ENCODE data around the gene DGKB.

The DGKB gene

DNA sequence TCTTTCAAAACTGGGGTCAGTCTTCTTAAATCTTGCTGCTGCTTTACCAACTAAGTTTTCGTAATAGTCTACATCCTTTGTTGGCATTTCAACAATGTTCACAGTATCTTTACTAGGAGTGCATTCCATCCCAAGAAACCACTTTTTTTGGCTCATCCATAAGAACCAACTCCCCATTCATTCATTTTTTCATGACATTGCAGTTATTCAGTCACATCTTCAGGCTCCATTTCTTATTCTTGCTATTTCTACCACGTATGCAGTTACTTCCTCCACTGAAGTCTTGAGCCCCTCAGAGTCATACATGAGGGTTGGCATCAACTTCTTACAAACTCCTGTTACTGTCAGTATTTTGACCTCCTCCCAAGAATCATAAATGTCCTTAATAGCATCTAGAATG, 392.3 kb downstream of the DGKB start:
- H3K4me3 ChIP-seq (ENCODE audit: low read depth, low read length) = no peak overlapping the region
- TF ChIP-seq, protein P1, sequence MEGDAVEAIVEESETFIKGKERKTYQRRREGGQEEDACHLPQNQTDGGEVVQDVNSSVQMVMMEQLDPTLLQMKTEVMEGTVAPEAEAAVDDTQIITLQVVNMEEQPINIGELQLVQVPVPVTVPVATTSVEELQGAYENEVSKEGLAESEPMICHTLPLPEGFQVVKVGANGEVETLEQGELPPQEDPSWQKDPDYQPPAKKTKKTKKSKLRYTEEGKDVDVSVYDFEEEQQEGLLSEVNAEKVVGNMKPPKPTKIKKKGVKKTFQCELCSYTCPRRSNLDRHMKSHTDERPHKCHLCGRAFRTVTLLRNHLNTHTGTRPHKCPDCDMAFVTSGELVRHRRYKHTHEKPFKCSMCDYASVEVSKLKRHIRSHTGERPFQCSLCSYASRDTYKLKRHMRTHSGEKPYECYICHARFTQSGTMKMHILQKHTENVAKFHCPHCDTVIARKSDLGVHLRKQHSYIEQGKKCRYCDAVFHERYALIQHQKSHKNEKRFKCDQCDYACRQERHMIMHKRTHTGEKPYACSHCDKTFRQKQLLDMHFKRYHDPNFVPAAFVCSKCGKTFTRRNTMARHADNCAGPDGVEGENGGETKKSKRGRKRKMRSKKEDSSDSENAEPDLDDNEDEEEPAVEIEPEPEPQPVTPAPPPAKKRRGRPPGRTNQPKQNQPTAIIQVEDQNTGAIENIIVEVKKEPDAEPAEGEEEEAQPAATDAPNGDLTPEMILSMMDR (IDR thresholded peaks at IDR 0.05; ENCODE audit: low read depth, low read length) = no peak

DNA sequence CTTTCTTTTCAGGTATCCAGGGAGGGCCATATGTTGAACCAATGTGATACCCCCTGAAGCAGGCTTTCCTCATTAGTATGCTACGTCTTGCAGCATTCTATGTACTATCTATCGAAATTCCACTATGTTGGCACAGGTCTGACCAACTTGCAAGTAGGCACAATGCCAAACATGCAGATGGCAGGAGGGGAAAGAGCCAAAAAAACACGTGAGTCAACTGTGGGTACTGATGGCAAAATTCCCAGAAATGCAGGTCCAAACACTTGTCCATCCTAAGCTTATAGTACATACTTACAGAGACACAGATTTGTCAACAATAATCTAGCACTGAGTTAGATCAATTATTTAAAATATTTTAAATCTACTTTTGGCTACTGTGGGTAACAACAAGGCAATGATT, 394.9 kb downstream of the DGKB start:
- no peak overlapping the region for H3K4me3 ChIP-seq (ENCODE audit: low read depth, low read length)
- TF ChIP-seq, protein P1 (IDR thresholded peaks at IDR 0.05; ENCODE audit: low read depth, low read length) = no peak

DNA sequence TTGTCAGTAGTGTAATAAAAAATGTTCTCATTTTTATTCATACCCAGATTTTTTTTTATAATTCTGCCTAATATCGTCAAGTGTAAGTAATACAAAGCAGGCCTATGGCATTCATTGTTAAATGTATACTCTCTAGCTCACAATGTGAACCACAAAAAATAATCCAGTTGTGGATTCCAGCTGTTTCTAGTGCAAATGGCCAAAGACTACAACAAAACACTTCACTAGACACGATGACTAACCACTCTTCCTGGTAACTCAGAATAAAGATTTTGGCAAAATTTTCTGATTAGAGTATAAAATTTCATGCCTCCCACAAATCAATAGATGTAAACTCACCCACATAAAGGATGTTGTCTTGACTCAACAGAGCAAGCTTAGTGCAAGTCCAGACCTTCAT, 396.6 kb downstream of the DGKB start:
- TF ChIP-seq, protein P1 (IDR thresholded peaks at IDR 0.05; ENCODE audit: low read depth, low read length) = no peak
- H3K4me3 ChIP-seq (ENCODE audit: low read depth, low read length) = no peak overlapping the region

DNA sequence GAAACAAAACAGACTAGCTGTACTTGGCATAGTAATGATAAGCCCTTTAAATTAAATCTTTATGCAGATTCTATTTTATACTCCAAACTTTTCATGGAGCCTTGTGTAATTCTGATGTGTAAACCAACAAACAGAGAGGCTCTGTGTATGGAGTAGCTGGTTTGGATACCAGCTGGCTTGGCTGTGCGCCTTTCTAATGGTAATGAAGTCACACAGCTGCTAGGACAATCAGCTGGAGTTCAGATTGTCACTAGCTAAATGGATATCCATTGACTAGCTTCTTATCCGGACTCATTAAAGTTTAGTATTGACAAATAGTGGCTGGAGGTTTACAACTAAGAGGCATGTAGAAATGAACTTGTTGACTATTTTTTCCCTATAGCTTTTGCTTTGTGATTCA, 398.4 kb downstream of the DGKB start:
- no peak overlapping the region for H3K4me3 ChIP-seq (ENCODE audit: low read depth, low read length)
- TF ChIP-seq, protein P1 (IDR thresholded peaks at IDR 0.05; ENCODE audit: low read depth, low read length) = no peak

DNA sequence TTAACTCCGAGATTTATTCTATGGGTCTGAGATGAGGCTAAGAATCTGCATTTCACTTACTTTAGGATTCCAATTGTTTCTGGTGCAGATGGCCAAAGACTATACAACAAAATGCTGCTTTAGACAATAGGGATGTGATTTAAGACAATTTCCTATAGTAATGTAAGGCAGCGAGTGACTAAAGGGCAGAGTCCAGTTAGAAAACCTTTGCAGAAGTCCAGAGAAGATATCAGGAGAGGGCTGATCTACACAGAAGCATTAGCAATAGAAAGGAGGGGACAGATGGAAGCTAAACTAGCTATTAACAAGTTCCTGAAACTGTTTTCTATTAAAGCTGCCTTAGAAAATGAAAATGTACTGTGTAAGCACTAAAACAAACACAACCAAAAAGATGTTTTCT, 398.9 kb downstream of the DGKB start:
- H3K4me3 ChIP-seq (ENCODE audit: low read depth, low read length) = no peak overlapping the region
- TF ChIP-seq, protein P1 (IDR thresholded peaks at IDR 0.05; ENCODE audit: low read depth, low read length) = no peak

DNA sequence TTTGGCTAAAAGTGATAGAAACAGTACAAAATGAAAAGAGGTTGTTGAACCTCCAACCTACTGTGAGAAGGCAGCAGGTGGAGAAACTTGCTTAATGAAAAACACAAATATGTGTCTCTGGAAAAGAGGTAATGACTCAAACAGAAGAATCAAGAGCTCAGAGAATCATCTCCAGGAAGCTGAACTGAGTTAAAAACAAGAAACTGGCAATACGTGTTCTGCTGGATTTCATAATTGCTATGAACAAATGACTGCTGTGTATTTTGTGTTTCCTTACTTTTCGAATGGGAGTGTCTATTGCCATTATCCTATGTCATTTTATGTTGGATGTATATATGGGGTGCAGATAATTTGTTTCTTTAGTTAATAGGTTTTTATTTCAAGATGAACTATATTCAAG, 401.1 kb downstream of the DGKB start:
- TF ChIP-seq, protein P1 (IDR thresholded peaks at IDR 0.05; ENCODE audit: low read depth, low read length) = no peak
- H3K4me3 ChIP-seq (ENCODE audit: low read depth, low read length) = no peak overlapping the region

DNA sequence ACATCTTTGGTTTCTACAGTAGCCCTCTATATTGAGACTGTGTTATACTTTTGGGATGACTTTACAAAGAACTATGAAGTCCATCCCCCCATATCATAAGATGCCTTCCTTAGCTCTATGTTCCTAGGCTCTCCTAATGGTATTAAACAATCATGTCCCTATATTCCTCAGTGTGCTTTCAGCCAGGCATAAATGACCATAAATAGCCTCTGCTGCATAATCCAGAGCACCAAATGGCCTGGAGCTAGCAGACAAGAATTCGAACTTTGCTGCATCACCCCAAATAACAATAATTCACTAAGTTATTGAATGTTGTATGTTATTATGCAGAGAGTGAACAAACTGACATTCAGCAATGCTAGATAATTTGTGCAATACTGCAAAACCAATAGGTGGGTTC, 405.2 kb downstream of the DGKB start:
- TF ChIP-seq, protein P1 (IDR thresholded peaks at IDR 0.05; ENCODE audit: low read depth, low read length) = no peak

More for the DNA sequence above, 405.2 kb downstream of the DGKB start:
- no peak overlapping the region for H3K4me3 ChIP-seq (ENCODE audit: low read depth, low read length)

Data from WI38 (cell line).